Endothelial cell of umbilical vein (primary cell): ENCODE data around the gene MUTYH. TPM values are rescaled to one million over a fixed set of nuclear protein-coding genes. Genes with fewer than 3 reads are reported as not detected.

Experiments
- BruUV-seq: library from RNA; stranded (reverse); fragments of 400-500 nt; replicated peaks from 2 replicates; lab custom pipeline; 2021; lab: Mats Ljungman, UMichigan
- CTCF ChIA-PET: fragments of 300-600, 350-600 bp; sonication (Branson Sonifier 250); formaldehyde crosslinking; loops from one replicate; lab custom pipeline; 2021; ENCODE audit warnings: antibody characterized with exemption, inconsistent platforms; lab: Charles Lee
- POLR2A ChIA-PET: fragments of 300-600, 350-600 bp; sonication (Branson Sonifier 250); formaldehyde crosslinking; loops from one replicate; lab custom pipeline; 2021; ENCODE audit warnings: antibody characterized with exemption, inconsistent platforms; lab: Charles Lee
- DNase-seq: peaks from one replicate; pipeline ENCODE4 v3.0.0-alpha.2; 2011; ENCODE audit warnings: low read depth, low spot score
- FAIRE-seq: peaks from 2 replicates; lab custom pipeline; 2011; peaks lifted over from hg19 to GRCh38; lab: Jason Lieb, UNC
- H2AFZ ChIP-seq: 2 replicates; pipeline ENCODE4 v1.6.0; 2012; ENCODE audit warnings: low read depth, low read length, control low read depth, inconsistent platforms
- H3K27ac ChIP-seq: 2 replicates; pipeline ENCODE4 v1.5.1; 2011; ENCODE audit warnings: low read depth, mild to moderate bottlenecking, control low read depth, low read length, moderate library complexity; ENCODE audit not compliant: insufficient read depth
- H3K27me3 ChIP-seq, 2 experiments: 2 replicates each; pipeline versions ENCODE4 v1.6.0 to v1.6.1; 2011; ENCODE audit warnings: low read length in 2 of 2, mixed read lengths in 1 of 2; ENCODE audit not compliant: control insufficient read depth in 2 of 2, insufficient read depth in 2 of 2
- H3K36me3 ChIP-seq, 2 experiments: 2 replicates in 1 of 2; 3 replicates in 1 of 2; pipeline ENCODE4 v1.5.1; 2011; ENCODE audit warnings: low read length in 2 of 2, mild to moderate bottlenecking in 1 of 2, moderate library complexity in 1 of 2; ENCODE audit not compliant: control insufficient read depth in 2 of 2, insufficient read depth in 2 of 2; ENCODE audit errors: extremely low read depth in 1 of 2
- H3K4me1 ChIP-seq: 3 replicates; pipeline ENCODE4 v1.5.1; 2011; ENCODE audit warnings: mild to moderate bottlenecking, low read length; ENCODE audit not compliant: control insufficient read depth, insufficient read depth; ENCODE audit errors: extremely low read depth
- H3K4me2 ChIP-seq: 2 replicates; pipeline ENCODE4 v1.6.1; 2011; ENCODE audit warnings: low read length, control low read depth, mixed read lengths; ENCODE audit not compliant: insufficient read depth
- H3K4me3 ChIP-seq, 3 experiments: fragments of 200-600 bp in 1 of 3; sonication (generic), shearing (Covaris generic) in 1 of 3; replicated peaks in 1 of 3; 2 replicates each; pipeline ENCODE4 v1.5.1; 2011 to 2016; ENCODE audit warnings: control low read depth in 3 of 3, low read length in 3 of 3, mild to moderate bottlenecking in 2 of 3, inconsistent platforms in 1 of 3, low read depth in 1 of 3, moderate library complexity in 1 of 3; ENCODE audit not compliant: insufficient read depth in 1 of 3
- H3K79me2 ChIP-seq: 2 replicates; pipeline ENCODE4 v1.6.0; 2012; ENCODE audit warnings: low read length, inconsistent platforms; ENCODE audit not compliant: control insufficient read depth, insufficient read depth
- H3K9ac ChIP-seq: replicated peaks from 2 replicates; pipeline ENCODE3; 2011; ENCODE audit warnings: low read length, control low read depth; ENCODE audit not compliant: insufficient read depth; ENCODE audit errors: extremely low read depth
- H3K9me1 ChIP-seq: replicated peaks from 3 replicates; pipeline ENCODE4 v1.6.0; 2011; ENCODE audit warnings: mild to moderate bottlenecking, low read length; ENCODE audit not compliant: control insufficient read depth, insufficient read depth; ENCODE audit errors: extremely low read depth
- H3K9me3 ChIP-seq: replicated peaks from 2 replicates; pipeline ENCODE4 v1.5.1; 2012; ENCODE audit warnings: low read length, inconsistent platforms; ENCODE audit not compliant: control insufficient read depth, insufficient read depth
- H4K20me1 ChIP-seq: replicated peaks from 2 replicates; pipeline ENCODE3; 2011; ENCODE audit warnings: mild to moderate bottlenecking, low read length; ENCODE audit not compliant: control insufficient read depth, insufficient read depth; ENCODE audit errors: extremely low read depth
- FOS ChIP-seq: IDR thresholded peaks from 2 replicates; pipeline ENCODE4 v1.6.1; 2011; ENCODE audit warnings: mild to moderate bottlenecking, low read length, moderate library complexity, borderline replicate concordance; ENCODE audit not compliant: insufficient read depth
- JUN ChIP-seq: IDR thresholded peaks from 2 replicates; pipeline ENCODE4 v1.6.1; 2011; ENCODE audit warnings: borderline replicate concordance, low read depth; ENCODE audit not compliant: insufficient read length, insufficient read depth
- dilution Hi-C: fragments of 300-500 bp; cut with MboI; formaldehyde crosslinking; loops from one replicate; pipeline ENCODE4 v1.15.0; 2019; ENCODE audit warnings: low sequenced_read_pairs; ENCODE audit not compliant: extremely low pct_ligation_motif_present
- intact Hi-C: fragments of 100-400 bp; cut with micrococcal nuclease; formaldehyde crosslinking; loops from one replicate; pipeline ENCODE4 v1.10.0; 2022
- polyA plus RNA-seq, 4 experiments: library from polyadenylated mRNA; depleted of rRNA in 3 of 4; stranded (reverse) in 3 of 4; unstranded in 1 of 4; fragments of >200 nt; gene quantifications; 2 replicates each; pipeline versions ENCODE4 v1.2.1 to v1.2.3, GENCODE V29; 2011 to 2012; ENCODE audit warnings: missing spikeins in 1 of 4
- total RNA-seq: library from RNA; stranded (reverse); gene quantifications from 2 replicates; pipeline ENCODE4 v1.2.3, GENCODE V29; 2021

Gene MUTYH
- total and polyA plus RNA-seq, 2 donors (not counting 3 experiments of a cell fraction or from before 2014, with no cell fraction given) = 12.3 to 16.6 TPM

- peak overlapping the region in 1 of 3 experiments; percentile 18 for H3K4me3 ChIP-seq
- no peaks in the 10 kb centered on the region for H3K27me3 ChIP-seq
- intact Hi-C loops = loop anchor here (1.0 kb wide), 1 partner anchor 12 kb away; the partner anchor contains the start of genes MUTYH and TOE1
- FAIRE-seq (no peak), DNase-seq (no peak)
- dilution Hi-C loops = no loop called here
- H3K36me3 ChIP-seq = no peaks in the 10 kb centered on the region
- ChIA-PET POLR2A (interaction anchor here (2.3 to 3.5 kb wide), 2 partner anchors 12 to 316 kb away, joined by 6 to 18 read pairs; partner anchors contain the start of genes MUTYH, TOE1 and UROD), CTCF (interaction anchor here (0.9 to 3.7 kb wide), 6 partner anchors 12 to 310 kb away, joined by 3 to 14 read pairs (median 5); partner anchors contain the start of genes MUTYH and TOE1)
- TF ChIP-seq FOS (no peak), JUN (no peak)
- peaks cover 18% of the 10 kb centered on the region for H3K4me1 ChIP-seq
- peak overlapping the region; percentile 95 for H2AFZ ChIP-seq
- H3K79me2 ChIP-seq = peaks cover 7% of the 10 kb centered on the region
- no peak overlapping the region for H3K27ac ChIP-seq
- peak overlapping the region; percentile 53 for H3K9ac ChIP-seq
- no TSS peak for BruUV-seq
- no peaks in the 10 kb centered on the region for H4K20me1 ChIP-seq
- H3K9me1 ChIP-seq = no peaks in the 10 kb centered on the region
- peak overlapping the region; percentile 72 for H3K4me2 ChIP-seq
- no peaks in the 10 kb centered on the region for H3K9me3 ChIP-seq
Measured at GRCh38 chr1:45327644-45328515, 12.4 kb downstream of the MUTYH start.
